Measurements from ENCODE around the gene AMBP.

Gene AMBP

GRCh38 chr9:114055894-114056293, 22.2 kb downstream of the AMBP start:
- Histone ChIP-seq H3K4me1 (ENCODE audit: control insufficient read depth, insufficient read depth, low read depth, low read length) (peaks cover 6% of the 10 kb centered on the region), H2AK5ac (ENCODE audit: low read length, severe bottlenecking) (no peak overlapping the region), H3K14ac (ENCODE audit: low read length in 2 of 2) (no peak overlapping the region), H3K9ac (ENCODE audit: low read length) (no peak overlapping the region), H3K27ac (ENCODE audit: low read length, poor library complexity, severe bottlenecking) (no peak overlapping the region), H2BK5ac (ENCODE audit: low read depth, low read length, poor library complexity, severe bottlenecking) (no peak overlapping the region), H3K79me1 (replicated peaks; ENCODE audit: low read length, poor library complexity, severe bottlenecking) (peaks cover 9% of the 10 kb centered on the region), H4K8ac (ENCODE audit: low read length) (no peak overlapping the region), H3K36me3 (ENCODE audit: control insufficient read depth in 1 of 2, insufficient read depth in 2 of 2, low read depth in 1 of 2, low read length in 2 of 2) (peaks cover 45 to 52% of the 10 kb centered on the region in 2 experiments), H2BK15ac (ENCODE audit: low read depth, poor library complexity, severe bottlenecking) (no peak overlapping the region), H3K4ac (ENCODE audit: low read depth in 1 of 2, low read length in 2 of 2) (no peak overlapping the region), H2BK120ac (ENCODE audit: low read depth, low read length) (no peak overlapping the region), H3K9me3 (ENCODE audit: control insufficient read depth, low read length) (no peaks in the 10 kb centered on the region), H3K18ac (ENCODE audit: low read depth in 1 of 2, low read length in 2 of 2) (no peak overlapping the region), H3K4me3 (ENCODE audit: insufficient read depth in 1 of 2, low read depth in 1 of 2, low read length in 2 of 2) (no peak overlapping the region), H2BK12ac (ENCODE audit: low read length in 2 of 2) (no peak overlapping the region), H3K23ac (ENCODE audit: low read length in 2 of 2) (no peak overlapping the region), H3K27me3 (ENCODE audit: control insufficient read depth in 1 of 2, insufficient read depth in 1 of 2, low read length in 2 of 2) (no peaks in the 10 kb centered on the region), H4K91ac (ENCODE audit: low read length) (no peak overlapping the region), H3K4me2 (ENCODE audit: low read length, poor library complexity, severe bottlenecking) (no peak overlapping the region), H2AFZ (ENCODE audit: low read depth, low read length) (no peak overlapping the region)
- WGBS = 100% methylated on average over 5 of the region's 7 CpGs
- no peak for DNase-seq

GRCh38 chr9:114055061-114055460, 23.0 kb downstream of the AMBP start:
- Histone ChIP-seq H3K4me1 (ENCODE audit: control insufficient read depth, insufficient read depth, low read depth, low read length) (peaks cover 5% of the 10 kb centered on the region), H2BK120ac (ENCODE audit: low read depth, low read length) (no peak overlapping the region), H3K4ac (ENCODE audit: low read depth in 1 of 2, low read length in 2 of 2) (no peak overlapping the region), H3K27me3 (ENCODE audit: control insufficient read depth in 1 of 2, insufficient read depth in 1 of 2, low read length in 2 of 2) (no peaks in the 10 kb centered on the region), H3K14ac (ENCODE audit: low read length in 2 of 2) (no peak overlapping the region), H2BK15ac (ENCODE audit: low read depth, poor library complexity, severe bottlenecking) (no peak overlapping the region), H4K91ac (ENCODE audit: low read length) (no peak overlapping the region), H2BK12ac (ENCODE audit: low read length in 2 of 2) (no peak overlapping the region), H3K79me1 (replicated peaks; ENCODE audit: low read length, poor library complexity, severe bottlenecking) (peaks cover 11% of the 10 kb centered on the region), H3K18ac (ENCODE audit: low read depth in 1 of 2, low read length in 2 of 2) (no peak overlapping the region), H3K9ac (ENCODE audit: low read length) (no peak overlapping the region), H2AFZ (ENCODE audit: low read depth, low read length) (no peak overlapping the region), H3K27ac (ENCODE audit: low read length, poor library complexity, severe bottlenecking) (no peak overlapping the region), H2BK5ac (ENCODE audit: low read depth, low read length, poor library complexity, severe bottlenecking) (no peak overlapping the region), H3K9me3 (ENCODE audit: control insufficient read depth, low read length) (no peaks in the 10 kb centered on the region), H4K8ac (ENCODE audit: low read length) (no peak overlapping the region), H2AK5ac (ENCODE audit: low read length, severe bottlenecking) (no peak overlapping the region), H3K36me3 (ENCODE audit: control insufficient read depth in 1 of 2, insufficient read depth in 2 of 2, low read depth in 1 of 2, low read length in 2 of 2) (peaks cover 53 to 59% of the 10 kb centered on the region in 2 experiments), H3K4me2 (ENCODE audit: low read length, poor library complexity, severe bottlenecking) (no peak overlapping the region), H3K23ac (ENCODE audit: low read length in 2 of 2) (peak overlapping the region in 1 of 2 experiments; percentile 6), H3K4me3 (ENCODE audit: insufficient read depth in 1 of 2, low read depth in 1 of 2, low read length in 2 of 2) (no peak overlapping the region)
- no peak for DNase-seq
- WGBS = 98% methylated on average over 18 of the region's 18 CpGs

DNA sequence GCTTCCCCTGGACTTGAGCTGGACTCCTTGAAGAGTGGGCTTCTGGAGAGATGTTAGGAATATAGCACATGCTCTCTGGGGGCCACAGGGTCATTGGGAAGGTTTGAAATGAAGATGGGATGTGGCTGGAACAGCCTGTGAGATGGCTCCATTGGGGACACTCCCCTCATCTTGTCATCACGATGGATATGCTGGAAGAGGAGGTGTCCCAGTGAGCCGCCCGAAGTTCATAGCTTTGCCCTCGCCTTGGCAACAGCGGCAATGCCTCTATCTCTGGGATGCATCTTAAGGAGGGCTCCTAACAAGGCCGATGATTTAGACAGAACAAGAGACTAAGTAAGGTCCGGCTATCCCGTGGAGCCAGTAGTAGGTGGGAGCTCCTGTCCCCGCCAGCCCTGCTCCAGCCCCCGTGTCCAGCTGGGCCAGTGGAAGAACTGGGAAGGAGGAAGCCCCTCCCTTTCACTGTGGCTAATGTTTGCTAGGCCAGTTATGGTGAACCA, 23.9 kb downstream of the AMBP start:
- Histone ChIP-seq H3K9me3 (ENCODE audit: control insufficient read depth, low read length) (no peaks in the 10 kb centered on the region), H4K91ac (ENCODE audit: low read length) (no peak overlapping the region), H4K8ac (ENCODE audit: low read length) (no peak overlapping the region), H3K27ac (ENCODE audit: low read length, poor library complexity, severe bottlenecking) (no peak overlapping the region), H3K4ac (ENCODE audit: low read depth in 1 of 2, low read length in 2 of 2) (no peak overlapping the region), H3K36me3 (ENCODE audit: control insufficient read depth in 1 of 2, insufficient read depth in 2 of 2, low read depth in 1 of 2, low read length in 2 of 2) (peaks cover 61 to 67% of the 10 kb centered on the region in 2 experiments), H3K4me1 (ENCODE audit: control insufficient read depth, insufficient read depth, low read depth, low read length) (peaks cover under 1% of the 10 kb centered on the region), H3K14ac (ENCODE audit: low read length in 2 of 2) (no peak overlapping the region), H2BK5ac (ENCODE audit: low read depth, low read length, poor library complexity, severe bottlenecking) (no peak overlapping the region), H2BK120ac (ENCODE audit: low read depth, low read length) (no peak overlapping the region), H3K79me1 (replicated peaks; ENCODE audit: low read length, poor library complexity, severe bottlenecking) (peaks cover 12% of the 10 kb centered on the region), H2BK12ac (ENCODE audit: low read length in 2 of 2) (no peak overlapping the region), H3K9ac (ENCODE audit: low read length) (no peak overlapping the region), H2AK5ac (ENCODE audit: low read length, severe bottlenecking) (no peak overlapping the region), H3K4me2 (ENCODE audit: low read length, poor library complexity, severe bottlenecking) (no peak overlapping the region), H3K18ac (ENCODE audit: low read depth in 1 of 2, low read length in 2 of 2) (no peak overlapping the region), H3K23ac (ENCODE audit: low read length in 2 of 2) (no peak overlapping the region), H2AFZ (ENCODE audit: low read depth, low read length) (no peak overlapping the region), H2BK15ac (ENCODE audit: low read depth, poor library complexity, severe bottlenecking) (no peak overlapping the region), H3K27me3 (ENCODE audit: control insufficient read depth in 1 of 2, insufficient read depth in 1 of 2, low read length in 2 of 2) (no peaks in the 10 kb centered on the region), H3K4me3 (ENCODE audit: insufficient read depth in 1 of 2, low read depth in 1 of 2, low read length in 2 of 2) (no peak overlapping the region)
- 85% methylated on average over 10 of the region's 10 CpGs for WGBS
- no peak for DNase-seq

DNA sequence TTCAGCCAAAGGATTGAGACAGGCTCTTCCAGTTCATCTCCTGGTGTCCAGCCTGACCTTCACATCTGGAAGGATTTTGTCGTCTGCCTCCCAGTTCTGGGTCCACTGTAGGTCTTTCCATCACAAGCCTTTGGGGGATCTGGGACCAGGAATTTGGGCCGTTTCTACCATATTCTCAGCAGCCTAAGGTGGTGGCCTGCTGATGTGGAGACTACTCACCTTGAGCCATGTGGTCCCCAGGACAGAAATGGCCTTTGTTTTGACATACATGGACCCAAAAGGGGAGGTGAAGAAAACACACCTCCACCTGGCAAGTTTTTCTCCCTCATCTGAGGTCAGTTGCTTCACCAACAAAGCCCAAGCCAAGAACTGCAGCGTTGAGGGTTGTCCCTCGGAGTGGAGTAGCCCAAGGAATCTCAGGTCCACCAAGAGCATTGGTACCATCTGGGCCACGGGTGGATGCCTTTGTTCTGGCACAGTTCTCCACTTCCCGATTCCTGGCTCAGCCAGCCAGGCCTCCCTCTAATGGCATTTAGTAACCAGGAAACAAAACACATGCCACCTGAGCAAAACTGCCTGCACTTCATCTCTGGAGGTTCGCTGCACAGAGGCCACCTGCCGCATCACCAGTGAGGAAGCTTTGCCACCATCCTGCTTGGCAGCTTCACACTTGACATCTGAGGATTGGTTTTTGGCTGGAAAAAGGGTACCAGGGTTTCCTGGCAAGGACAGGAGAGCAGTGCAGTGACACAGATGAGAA, 24.7 kb downstream of the AMBP start:
- Histone ChIP-seq H3K4me1 (ENCODE audit: control insufficient read depth, insufficient read depth, low read depth, low read length) (no peaks in the 10 kb centered on the region), H2AK5ac (ENCODE audit: low read length, severe bottlenecking) (no peak overlapping the region), H2BK120ac (ENCODE audit: low read depth, low read length) (no peak overlapping the region), H3K9ac (ENCODE audit: low read length) (no peak overlapping the region), H2AFZ (ENCODE audit: low read depth, low read length) (no peak overlapping the region), H3K14ac (ENCODE audit: low read length in 2 of 2) (peak overlapping the region in 1 of 2 experiments; percentile 21), H3K18ac (ENCODE audit: low read depth in 1 of 2, low read length in 2 of 2) (no peak overlapping the region), H2BK12ac (ENCODE audit: low read length in 2 of 2) (no peak overlapping the region), H4K91ac (ENCODE audit: low read length) (no peak overlapping the region), H3K79me1 (replicated peaks; ENCODE audit: low read length, poor library complexity, severe bottlenecking) (peaks cover 13% of the 10 kb centered on the region), H2BK5ac (ENCODE audit: low read depth, low read length, poor library complexity, severe bottlenecking) (no peak overlapping the region), H3K4me3 (ENCODE audit: insufficient read depth in 1 of 2, low read depth in 1 of 2, low read length in 2 of 2) (no peak overlapping the region), H3K4ac (ENCODE audit: low read depth in 1 of 2, low read length in 2 of 2) (no peak overlapping the region), H3K27ac (ENCODE audit: low read length, poor library complexity, severe bottlenecking) (no peak overlapping the region), H4K8ac (ENCODE audit: low read length) (no peak overlapping the region), H3K27me3 (ENCODE audit: control insufficient read depth in 1 of 2, insufficient read depth in 1 of 2, low read length in 2 of 2) (no peaks in the 10 kb centered on the region), H3K9me3 (ENCODE audit: control insufficient read depth, low read length) (no peaks in the 10 kb centered on the region), H2BK15ac (ENCODE audit: low read depth, poor library complexity, severe bottlenecking) (no peak overlapping the region), H3K36me3 (ENCODE audit: control insufficient read depth in 1 of 2, insufficient read depth in 2 of 2, low read depth in 1 of 2, low read length in 2 of 2) (peaks cover 69 to 75% of the 10 kb centered on the region in 2 experiments), H3K23ac (ENCODE audit: low read length in 2 of 2) (no peak overlapping the region), H3K4me2 (ENCODE audit: low read length, poor library complexity, severe bottlenecking) (no peak overlapping the region)
- WGBS = 97% methylated on average over 8 of the region's 8 CpGs
- no peak for DNase-seq
